ENCODE results near the gene NDUFS7.
A peak's percentile ranks its signal among the peaks of the same experiment; 100 is the strongest.

NDUFS7 gene

GRCh38 chr19:1400281-1401137 is 16.8 kb downstream of the NDUFS7 start:
- no peak for DNase-seq (ENCODE audit: low read depth in 2 of 2)

- peak; percentile 39 to 49 for DNase-seq (ENCODE audit: low read depth in 2 of 2)
Observed at GRCh38 chr19:1401138-1401888, 17.6 kb downstream of the NDUFS7 start, which contains the start of gene GAMT. Gene GAMT (minus strand): TSS chr19:1401542. CDS start chr19:1401476, 66 bp downstream.

DNA sequence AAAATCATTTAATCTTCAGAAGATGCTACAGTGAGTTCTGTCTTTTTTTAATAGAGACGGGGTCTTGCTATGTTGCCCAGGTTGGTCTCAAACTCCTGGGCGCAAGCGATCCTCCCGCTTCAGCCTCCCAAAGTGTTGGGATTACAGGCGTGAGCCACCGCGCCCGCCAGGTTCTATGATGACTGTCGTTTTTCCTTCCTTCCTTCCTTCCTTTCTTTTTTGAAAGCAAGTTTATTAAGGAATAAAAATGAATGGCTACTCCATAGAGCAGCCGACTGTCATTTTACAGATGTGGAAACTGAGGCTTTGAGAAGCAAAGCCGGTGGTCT is 18.1 kb downstream of the NDUFS7 start:
- DNase-seq (ENCODE audit: low read depth in 2 of 2), result no peak

- no peak for DNase-seq (ENCODE audit: low read depth in 2 of 2)
Observed at GRCh38 chr19:1402411-1403070, 18.8 kb downstream of the NDUFS7 start.

- peak; percentile 99 for DNase-seq (ENCODE audit: low read depth in 2 of 2)
Observed at GRCh38 chr19:1406774-1407527, 23.2 kb downstream of the NDUFS7 start.

GRCh38 chr19:1407528-1408299 is 24.0 kb downstream of the NDUFS7 start, which contains the start of gene DAZAP1:
Gene DAZAP1 (plus strand): TSS chr19:1407586. CDS start chr19:1407774, 188 bp downstream.
- peak in 1 of 2 donors; percentile 51 for DNase-seq (ENCODE audit: low read depth in 2 of 2)

DNA sequence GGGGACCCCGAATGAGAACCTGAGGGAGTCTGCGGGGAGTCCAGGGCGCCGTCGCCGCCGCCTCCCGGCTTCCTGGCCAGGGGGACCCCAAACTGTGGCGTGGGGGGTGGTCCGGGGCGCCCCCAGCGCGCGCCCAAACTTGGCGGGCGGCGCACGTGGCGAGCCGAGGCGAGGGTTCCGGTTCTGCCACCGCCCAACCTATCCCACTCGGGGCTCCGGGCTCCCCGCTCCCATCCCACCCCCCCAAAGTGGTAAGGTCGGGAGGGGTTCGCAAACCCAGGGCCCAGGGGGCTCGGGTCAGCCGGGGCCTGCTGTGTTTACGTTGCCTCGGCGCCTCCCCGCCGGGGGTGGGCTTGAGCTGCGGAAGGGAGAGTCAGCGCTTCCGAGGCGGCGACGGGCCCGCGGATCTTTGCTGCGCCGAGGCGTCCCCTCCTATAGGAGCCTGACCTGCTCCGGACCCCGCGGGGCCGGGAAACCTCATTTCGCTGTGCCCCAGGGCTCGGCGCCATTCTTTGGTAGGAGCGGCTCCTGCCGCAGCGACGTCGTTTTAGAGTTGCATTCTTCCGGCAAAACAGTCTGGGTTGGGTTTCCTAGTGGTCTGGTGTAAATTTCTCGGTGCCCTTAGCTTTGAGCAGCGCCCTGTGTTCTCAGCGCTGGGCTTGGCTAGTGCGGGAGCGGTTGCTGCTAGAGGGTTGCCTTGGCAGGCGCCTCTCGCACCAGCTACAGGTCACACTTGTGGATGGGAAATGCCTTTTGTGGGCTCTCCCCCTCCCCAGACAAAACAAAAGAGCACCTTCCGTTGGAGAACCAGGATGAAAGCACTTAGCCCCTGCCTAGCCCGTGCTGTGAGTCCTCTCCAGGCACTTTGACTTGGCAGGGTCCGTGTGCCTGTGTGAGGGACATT is 24.8 kb downstream of the NDUFS7 start:
- peak; percentile 36 for DNase-seq (ENCODE audit: low read depth in 2 of 2)

GRCh38 chr19:1409204-1410005 is 25.7 kb downstream of the NDUFS7 start:
- no peak for DNase-seq (ENCODE audit: low read depth in 2 of 2)

DNA sequence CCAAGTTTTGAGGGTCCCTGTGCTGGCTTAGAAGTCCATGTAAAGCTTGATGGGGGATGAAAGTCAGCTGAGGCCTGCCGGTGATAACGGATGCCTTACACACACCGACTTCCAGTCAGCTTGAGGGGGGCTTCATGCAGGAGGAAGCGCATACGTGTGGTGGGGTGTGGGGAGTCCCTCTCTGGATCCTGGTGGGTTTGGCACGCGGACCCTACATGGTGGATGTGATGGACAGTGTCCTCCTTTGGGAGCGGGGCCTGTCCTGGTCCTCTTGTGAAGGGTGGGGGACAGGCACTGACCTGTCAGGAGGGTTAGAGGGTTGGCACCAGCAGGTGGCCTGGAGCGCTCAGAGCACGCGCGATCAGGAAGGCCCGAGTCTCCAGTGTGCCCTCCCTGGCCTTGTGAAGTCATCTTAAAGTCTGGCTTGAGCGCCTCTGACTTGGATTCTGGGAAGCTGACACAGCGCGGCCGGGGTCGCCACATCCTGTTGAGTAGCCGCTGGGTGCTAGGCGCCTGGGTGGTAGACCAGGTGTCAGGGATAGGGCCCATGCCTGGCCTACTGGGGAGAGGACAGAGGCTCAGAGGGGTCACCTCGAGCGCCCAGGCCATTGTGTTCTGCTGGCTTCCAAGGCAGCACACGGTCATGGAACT is 26.6 kb downstream of the NDUFS7 start:
- no peak for DNase-seq (ENCODE audit: low read depth in 2 of 2)

GRCh38 chr19:1410789-1411188 is 27.1 kb downstream of the NDUFS7 start:
- DNase-seq (ENCODE audit: low read depth in 2 of 2), result no peak

DNA sequence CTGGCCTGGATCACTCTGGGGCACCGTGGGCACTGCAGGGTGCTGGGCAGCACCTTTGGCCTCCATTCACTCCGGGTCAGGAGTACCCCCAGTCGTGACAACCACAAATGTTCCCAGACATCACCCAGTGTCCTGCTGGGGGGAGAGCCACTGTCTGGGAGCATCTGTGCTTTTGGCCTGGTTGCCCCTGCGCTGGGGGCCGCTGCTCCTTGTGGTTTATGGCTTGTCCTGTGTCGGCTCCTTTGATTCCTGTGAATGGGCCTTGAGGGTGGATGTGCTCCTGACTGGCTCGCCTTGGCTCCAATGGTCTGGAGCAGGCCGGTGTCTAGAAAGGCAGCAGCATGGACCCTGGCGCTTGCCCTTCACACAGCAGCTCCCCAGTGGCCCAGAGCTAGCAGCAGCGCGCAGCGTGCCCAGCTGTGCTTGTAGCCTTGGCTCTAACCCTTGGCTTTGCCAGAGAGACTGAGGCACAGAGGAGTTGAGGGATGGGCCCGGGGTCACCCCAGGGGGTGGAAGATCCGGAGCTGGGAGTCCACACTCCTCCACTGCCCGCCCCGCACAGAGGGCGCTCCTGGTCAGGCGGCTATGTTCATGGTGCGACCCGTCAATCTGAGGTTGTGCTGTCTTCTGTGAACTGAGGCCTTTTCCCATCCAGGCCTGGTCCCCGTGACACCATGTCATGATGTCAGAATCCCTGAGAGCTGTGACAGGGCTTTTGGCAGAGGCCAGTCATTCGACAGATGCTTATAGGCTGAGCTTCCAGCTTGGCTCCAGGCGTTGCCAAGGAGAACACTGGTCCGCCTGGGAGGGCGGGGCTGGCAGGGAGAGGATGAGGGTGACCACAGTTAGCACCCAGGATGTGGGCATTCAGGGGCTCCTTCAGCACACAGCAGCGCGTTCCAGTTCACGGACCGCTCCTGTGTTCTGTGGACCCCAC is 27.8 kb downstream of the NDUFS7 start:
- DNase-seq (ENCODE audit: low read depth in 2 of 2), result no peak

- DNase-seq (ENCODE audit: low read depth in 2 of 2), result no peak
Observed at GRCh38 chr19:1412323-1412923, 28.7 kb downstream of the NDUFS7 start.

DNA sequence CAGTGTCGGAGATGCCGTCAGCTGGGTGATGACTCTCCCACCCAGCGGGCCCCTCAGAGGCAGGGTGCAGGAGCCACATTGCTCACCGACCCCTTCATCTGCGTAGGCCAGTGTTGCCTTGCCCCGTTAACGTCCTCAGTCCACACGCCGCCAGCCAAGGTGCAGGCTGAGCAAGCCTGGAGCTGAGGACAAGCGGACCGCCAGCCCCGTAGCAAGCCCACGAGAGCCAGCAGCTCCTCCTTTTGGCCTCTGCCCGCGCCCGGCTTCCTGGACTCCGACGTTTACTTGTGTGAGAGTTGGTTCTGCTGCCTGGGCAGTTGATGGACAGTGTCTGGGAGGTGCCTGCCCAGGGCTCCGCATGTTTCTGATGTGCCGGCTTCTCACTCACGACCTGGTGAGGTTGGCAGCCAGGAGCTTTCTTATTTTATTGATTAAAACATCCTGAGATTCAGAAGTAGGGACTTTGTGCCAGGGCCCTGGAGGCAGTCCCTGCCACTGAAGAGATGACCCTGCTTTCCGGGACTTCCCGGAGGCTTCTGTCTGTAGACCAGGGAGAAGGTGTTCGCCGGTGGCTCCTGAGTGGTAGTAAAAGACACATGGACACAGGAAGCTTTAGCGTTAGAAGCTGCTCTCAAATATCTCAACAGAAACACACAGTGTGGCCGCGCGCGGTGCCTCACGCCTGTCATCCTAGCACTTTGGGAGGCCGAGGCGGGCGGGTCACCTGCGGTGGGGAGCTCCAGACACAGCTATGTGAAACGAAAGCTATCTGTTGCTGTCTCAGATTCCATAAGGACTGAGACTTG is 29.5 kb downstream of the NDUFS7 start:
- no peak for DNase-seq (ENCODE audit: low read depth in 2 of 2)

- no peak for DNase-seq (ENCODE audit: low read depth in 2 of 2)
Observed at GRCh38 chr19:1416014-1416841, 32.5 kb downstream of the NDUFS7 start.

DNA sequence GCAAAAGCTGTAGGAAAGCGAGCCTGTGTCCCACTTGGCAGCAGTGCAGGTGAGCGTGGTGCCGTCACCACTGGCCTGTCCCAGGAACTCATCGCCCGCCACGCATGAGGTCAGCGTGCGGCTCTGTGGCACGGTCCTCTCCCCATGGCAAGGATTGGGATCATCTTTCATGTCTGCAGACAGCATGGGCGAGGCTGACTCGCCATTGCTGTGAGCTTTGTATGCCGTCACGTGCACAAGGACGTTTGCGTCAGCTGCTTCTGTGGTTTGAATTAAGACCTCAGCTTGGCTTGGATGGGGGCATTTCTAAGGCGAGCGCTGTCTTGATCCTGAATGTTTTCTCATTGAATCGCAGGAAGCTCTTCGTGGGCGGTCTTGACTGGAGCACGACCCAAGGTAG is 33.4 kb downstream of the NDUFS7 start:
- DNase-seq (ENCODE audit: low read depth in 2 of 2), result no peak
